ENCODE data around the gene ARRB1.
A peak's percentile ranks its signal among the peaks of the same experiment; 100 is the strongest.
"Not testable (repeated sequence)": the region's sequence is repeated elsewhere in the genome, so short reads cannot be mapped to it uniquely, and the experiment has no call there.

The ARRB1 gene

DNA sequence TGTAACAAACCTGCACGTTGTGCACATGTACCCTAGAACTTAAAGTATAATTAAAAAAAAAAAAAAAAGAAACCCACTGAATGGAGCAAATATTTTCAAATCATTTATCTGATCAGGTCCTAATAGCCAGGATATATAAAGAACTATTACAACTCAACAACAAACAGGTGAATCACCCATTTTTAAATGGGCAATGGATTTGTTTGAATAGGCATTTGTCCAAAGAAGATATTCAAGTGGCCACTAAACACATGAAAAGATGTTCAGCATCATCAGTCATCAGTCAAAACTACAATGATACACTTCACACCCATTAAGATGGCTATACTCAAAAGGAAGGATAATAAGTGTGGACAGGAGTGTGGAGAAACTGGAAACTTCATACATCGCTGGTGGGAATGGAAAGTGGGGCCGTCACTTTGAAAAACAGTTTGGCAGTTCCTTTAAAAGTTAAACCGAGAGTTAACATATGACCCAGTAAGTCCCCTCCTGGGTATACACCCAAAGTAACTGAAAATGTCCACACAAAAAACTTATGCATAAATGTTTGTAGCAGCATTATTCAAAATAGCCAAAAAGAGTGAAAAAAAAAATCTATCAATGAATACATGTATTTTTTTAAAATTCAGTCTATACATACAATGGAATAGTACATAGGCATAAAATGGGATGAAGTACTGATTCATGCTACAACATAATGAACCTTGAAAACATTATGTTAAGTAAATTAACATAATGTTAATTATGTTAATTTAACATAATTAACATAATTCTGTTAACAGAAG lies 53.1 kb downstream of the ARRB1 start:
- peak; percentile 97 for DNase-seq

DNA sequence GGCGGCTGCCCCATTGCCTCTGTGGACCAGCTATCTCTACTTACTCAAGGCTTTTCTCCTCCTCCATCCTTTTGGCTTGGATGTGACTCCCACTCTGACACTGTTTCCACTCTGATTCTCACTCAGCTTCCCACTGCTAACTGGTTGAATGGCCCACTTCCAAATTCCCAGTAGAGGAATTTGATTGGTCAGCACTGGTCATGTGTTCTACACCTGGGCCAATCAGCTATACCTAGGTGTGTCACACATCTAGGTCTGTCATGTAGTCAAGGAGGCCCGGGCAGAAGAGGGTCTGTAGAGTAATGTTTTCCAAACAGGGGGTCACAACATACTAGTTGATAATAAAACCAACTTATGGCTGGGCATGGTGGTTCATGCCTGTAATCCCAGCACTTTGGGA lies 57.6 kb downstream of the ARRB1 start:
- DNase-seq: no peak

DNA sequence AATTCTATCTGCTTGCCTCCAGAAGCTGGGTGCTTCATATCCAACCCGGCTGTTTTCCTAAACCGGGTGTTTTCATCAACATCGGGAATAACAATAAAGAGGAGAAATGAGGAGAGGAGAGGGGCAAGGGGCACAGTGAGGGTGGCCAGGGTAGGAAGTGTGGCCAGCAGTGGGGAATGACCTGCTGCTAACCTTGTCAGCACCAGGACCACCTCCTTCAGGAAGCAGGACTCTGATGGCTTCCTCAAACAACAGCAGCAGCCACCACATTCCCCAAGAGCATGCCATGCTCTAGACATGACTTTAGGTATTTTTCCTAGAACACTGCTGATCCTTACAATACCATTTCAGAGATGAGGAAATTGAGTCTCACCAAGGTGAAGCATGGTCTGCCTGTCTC lies 58.5 kb downstream of the ARRB1 start:
- no peak for DNase-seq

DNA sequence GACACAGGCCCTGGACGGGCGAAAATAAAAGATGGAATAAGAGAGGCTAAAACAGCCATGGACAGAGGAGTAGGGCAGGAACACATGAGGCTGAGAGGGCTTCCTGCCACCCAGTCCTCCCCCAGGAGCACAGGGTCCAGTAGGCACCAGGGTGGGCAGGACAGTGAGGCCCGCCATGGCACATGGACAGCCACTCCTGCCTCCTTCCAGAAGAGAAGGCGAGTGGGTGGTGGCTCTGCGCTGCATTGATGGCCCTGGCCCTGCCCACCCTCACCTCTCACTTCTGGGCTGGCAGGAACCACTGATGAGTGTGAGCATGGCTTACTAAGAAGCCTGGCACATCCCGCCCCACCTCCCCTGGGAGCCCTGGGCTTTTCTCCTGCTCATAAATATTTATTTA lies 59.7 kb downstream of the ARRB1 start:
- no peak for DNase-seq

DNA sequence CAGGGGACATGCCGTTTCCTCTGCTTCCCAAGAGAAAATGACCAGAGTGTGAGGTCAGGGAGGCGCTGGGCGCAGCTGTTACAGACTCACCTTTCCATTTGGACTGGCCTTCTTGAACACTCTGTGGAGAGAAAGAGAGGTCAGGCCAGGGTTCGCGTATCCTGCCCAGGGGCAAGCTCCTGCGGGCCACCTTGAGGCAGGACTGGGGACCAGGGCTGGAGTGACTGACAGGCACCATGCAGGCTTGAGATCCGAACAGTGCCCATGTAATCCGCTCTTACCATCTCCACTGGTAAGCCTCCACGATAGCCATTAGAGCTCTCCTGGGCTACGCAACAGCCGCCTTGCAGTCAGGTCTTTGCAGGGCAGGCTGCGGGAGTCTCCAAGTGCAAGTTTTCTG lies 61.5 kb downstream of the ARRB1 start:
- no peak for DNase-seq

DNA sequence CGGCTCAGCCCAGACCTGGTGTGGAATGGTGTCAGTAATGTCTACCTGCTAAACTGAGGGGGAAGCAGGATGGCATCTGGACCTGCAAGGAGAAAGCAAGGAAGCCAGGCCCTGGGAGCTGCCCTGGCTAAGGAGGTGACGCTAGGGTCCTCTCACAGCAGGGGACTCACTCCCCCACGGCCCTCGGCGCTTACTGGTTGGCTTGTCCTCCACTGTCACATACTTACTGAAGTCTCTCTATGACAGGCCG lies 62.0 kb downstream of the ARRB1 start:
- DNase-seq: no peak

DNA sequence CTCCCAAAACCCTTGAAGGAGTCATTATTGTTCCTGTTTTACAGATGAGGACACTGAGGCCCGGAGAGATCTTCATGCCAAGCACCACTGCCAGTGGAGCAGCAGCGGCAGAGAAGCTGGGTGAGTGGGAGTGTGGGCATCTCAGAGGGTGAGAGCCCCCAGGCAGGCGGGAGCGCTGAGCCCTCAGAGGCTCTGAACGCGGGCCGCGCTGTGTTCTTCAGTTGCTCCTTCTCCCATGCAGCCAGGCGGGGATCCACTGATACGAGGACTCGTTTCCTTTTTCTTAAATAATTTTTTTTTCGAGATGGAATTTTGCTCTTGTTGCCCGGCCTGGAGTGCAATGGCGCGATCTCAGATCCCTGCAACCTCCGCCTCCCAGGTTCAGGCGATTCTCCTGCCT lies 63.9 kb downstream of the ARRB1 start:
- DNase-seq: no peak

DNA sequence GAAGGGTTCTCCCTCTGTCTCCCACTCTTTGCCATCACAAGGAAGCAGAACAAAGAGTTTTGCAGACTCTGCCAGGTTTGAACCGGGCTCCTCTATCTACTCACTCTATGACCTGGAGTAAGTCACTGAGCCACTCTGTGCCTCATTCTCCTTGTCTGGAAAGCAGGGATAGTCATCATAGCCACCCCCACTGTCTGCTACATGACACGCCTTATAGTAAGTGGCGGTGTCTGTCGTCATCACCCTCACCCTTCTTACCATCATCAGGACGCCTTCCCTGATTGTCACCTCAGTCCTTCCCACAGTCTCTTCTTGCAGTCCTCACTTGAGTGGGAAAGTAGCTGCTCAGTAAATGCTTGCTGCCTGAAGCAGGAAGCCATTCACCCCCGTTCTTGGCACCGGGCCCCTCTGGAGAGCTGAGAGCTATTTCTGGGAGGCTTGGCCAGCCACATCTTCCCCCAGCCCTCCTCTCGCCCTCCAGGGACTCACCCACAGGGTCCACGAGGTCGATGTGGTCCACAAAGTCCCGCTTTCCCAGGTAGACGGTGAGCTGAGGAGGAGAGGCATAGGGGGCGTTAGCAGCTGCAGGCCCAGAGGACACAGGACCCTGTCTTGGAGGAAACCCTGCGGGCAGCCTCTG lies 64.5 kb downstream of the ARRB1 start:
- DNase-seq: no peak

DNA sequence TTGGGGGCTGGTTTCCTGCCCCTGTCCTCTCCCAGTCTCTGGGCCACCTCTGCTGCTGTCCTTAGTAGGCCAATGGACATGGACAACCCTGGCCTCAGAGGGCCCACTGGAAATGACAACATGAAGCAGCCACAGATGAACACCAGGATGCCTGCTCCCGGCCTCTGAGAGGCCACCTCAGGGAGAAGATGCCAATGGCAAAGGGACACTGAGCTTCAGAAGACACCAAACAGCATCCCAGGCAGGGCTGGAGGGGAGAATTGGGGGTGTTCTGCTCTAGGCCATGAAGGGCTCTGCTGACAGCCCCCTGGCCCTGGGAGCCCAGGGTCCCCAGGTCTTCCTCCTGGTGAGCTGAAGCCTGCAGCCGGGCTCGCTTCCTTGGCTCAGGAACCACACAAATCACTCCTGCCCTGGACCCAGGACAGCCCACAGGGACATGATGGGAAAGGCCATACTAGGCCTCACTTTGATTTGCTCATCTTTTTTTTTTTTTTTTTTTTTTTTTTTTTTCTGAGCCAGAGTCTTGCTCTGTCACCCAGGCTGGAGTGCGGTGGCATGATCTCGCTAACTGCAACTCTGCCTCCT lies 65.6 kb downstream of the ARRB1 start:
- no peak for DNase-seq

DNA sequence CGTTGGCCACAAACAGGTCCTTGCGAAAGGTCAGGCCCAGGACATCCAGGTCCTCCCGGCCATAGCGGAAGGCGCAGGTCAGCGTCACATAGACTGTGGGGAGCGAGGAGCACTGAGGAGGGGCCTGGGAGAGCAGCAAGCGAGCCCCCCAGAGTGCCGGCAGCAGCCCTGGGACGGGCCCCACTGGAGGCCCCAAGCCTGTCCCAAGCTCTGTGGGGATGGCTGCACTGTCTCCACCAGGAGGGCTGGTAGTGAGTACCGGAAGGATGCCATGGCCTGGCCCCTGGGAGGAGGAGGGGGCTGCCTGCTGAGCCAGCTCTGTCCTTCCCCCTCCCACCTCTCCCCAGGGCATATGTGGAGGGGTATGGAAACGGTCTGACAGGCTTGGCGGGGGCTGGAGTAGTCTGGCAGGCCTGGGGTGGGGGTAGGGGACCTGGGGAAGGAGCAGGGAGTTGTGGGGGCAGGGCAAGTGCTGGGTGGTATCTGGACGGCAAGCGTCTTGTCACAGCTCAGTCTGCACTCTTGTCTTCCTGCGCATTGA lies 68.0 kb downstream of the ARRB1 start:
- no peak for DNase-seq

DNA sequence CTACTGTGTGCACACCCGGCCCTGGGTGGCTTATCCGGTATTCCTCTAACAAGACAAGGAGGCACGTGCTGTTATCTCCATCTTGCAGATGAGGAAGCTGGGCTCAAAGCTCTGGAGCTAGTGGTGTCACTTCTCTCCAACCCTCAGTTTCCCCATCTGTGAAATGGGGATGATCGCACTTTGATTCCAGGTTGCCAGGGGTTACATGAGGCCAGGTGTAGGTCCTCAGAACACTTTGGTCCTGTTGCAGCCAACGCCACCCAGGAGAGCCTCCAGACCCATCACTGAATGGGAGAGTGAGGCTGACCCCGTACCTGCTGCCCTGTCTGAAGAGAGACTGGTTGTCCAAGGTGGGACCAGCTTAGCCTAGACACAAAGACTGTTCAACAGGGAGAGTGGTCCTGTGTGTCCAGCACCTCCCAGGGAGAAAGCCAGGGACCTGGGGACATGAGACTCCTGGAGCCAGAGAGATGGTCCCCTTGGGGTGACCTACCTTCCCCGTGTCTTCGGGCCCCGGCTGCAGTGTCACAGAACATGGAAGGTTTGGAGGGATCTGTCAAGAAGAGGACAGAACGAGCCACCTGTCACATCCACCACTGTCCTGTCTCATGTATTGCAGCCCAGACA lies 69.9 kb downstream of the ARRB1 start:
- DNase-seq: no peak

DNA sequence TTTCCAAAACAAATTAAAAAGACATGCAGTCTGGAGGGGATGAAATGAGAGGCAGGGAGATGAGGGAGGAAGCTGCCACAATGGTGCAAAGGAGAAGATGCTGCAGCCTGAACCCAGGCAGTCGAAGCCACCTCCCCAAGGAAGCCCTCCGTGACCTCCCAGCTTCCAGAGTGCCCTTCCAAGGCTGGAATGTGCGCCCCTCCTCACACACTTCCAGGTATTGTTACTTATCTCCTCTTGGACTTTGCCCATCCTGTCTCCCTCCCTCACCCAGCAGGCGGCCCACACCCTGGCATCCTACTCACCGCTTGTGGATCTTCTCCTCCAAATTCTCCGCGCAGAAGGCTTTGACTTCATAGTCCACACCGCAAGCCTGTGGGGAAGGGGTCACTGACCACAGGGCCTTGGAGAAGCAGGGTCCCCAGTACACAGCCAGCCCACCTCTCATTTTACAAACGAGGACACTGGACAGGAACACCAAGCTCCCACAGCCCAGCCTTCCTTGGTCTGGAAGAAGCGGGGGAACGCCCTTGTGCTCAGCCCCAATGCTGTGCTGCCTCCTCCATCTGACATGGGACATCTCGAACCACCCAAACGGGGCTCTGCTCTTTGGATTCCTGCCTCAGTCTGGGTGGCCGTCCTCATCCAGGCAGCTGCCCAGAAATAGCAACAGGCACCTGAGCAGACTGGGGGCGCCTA lies 70.5 kb downstream of the ARRB1 start:
- peak; percentile 67 for DNase-seq

DNA sequence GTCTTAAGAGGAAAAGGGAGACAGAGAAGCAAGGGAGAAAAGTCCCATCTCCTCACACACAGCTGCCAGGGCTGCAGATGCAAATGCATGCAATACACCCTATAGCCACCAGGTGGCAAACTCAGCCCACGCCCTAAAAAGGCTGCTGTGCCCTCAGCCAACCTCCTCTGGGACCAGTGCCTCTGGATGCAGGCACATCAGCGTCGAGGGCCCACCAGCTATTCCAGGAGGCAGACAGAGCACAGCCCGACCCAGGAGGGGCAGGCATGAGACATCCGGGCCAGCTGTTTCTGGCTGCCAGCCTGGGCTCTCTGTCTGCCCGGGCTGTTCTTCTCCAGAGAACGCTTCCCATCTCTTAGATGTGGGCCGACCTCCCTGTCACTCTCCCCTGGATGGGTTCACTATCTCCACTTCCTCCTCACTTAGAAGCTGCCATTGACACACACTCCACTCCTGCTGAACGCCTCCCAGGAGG lies 71.2 kb downstream of the ARRB1 start:
- DNase-seq: peak; percentile 98

DNA sequence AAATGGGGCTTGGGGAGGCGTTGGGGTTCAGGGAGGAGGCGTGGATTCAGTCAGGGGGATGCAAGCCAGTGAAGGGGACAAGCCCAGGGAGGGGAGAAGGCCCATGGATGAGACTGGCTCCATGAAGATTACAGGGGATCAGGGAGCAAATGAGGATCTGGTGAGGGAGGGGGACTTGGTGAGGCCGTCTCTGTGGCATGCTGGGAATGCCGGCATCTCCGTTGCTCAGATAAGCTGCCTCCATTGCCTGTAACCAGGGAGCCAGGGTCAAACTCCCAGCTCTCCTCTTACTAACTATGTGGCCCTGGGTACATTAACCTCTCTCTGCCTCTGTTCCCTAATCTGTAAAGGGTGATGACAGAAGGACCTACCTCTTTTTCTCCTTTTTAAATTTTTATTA lies 72.2 kb downstream of the ARRB1 start:
- DNase-seq: no peak

DNA sequence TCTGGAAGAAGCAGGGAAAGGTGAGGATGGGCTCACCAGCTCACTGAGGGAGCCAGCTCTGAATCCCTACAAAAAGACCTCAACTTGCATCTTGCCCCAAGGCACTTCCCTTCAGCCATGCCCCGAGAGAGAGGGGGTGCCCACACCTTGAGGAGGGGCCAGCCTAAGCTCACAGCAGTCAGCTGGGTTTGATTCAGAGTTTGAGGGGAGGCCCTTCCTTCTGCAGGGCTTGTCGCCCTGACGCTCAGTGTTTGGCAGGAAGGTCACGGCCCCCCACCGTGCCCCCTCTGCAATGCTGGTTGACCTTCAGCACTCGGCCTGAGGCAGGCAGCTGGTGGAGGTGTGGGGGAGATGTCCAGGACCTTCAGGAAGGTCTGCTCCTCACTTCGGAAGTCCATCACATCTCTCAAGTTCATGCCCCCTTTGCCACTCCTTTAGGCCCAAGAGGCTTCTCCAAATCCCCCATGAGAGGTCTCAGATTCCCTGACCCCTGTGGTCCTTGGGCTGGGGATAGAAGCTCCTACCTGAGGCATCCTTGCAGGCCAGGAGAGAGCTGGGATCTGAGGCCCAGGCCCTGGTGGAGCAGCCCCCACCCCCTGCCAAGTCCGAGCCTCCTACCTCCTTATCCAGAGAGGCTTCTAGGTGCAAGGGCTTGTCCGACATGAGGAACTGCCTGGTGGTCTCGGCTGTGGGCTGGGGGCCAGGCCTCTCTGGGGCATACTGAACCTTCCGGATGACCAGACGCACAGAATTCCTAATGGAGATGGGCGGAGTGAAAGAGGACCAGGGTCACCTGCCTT lies 73.3 kb downstream of the ARRB1 start:
- no peak for DNase-seq

DNA sequence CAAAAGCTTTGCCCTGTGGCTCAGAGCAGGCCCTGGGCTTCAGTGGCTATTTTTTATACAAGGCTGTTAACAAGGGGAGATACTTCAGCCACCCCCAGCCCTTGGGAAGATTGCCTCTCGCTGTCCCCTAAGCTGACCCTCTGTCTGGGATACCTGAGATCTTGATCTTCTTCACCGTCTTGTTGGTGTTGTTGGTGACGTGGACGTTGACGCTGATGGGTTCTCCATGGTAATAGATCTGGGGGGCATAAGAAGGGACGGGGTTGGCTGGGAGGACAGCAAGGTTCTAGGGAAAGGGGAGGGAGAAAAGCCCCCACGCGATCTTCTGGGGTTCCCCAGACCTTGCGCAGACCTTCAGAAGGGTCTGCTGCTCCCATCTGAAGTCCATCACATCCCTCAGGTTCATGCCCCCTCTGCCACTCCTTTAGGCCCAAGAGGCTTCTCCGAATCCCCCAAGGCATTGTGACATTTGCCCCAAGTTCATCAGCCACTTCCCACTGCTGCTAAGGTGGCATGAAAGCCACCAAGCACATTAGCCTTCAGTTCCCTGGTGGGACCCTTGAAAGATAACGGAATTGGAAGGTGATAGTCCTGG lies 74.2 kb downstream of the ARRB1 start:
- no peak for DNase-seq

DNA sequence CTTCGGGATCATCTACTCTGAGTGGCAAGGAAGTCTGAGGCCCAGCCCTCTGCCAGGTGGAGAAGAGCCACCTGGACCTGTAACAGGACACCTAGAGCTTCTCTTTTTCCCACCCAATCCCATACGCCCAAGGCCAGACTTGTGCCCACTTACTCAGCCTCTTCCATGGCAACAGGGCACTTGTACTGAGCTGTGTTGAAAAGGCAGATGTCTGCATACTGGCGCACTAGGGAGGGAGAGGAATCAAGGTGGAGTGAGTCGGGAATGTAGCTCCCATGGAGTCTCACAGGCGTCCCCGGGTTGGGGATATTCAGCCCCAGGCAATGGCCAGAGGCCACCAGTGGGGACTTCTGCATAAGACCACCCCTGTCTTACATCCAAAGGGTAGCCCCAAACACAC lies 74.8 kb downstream of the ARRB1 start:
- peak; percentile 100 for DNase-seq

DNA sequence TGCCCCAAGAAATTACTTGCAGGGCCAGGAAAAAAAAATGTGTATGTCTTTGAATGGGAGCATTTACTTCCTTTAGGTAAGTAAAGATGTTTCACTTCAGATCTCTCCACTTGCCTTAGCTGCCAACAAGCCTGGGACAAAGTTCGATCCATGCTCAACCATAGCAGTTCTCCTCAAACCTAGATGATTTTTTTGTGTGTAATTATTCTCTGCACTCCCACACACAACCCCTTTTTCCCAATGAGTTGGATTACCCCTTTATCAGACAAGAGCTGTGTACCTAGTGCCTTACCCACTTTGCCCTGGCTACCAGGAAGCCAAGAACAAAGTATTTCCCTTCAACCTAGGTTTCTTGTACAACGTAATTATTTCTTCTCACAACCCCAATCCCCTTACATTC lies 75.3 kb downstream of the ARRB1 start:
- DNase-seq: peak; percentile 92

DNA sequence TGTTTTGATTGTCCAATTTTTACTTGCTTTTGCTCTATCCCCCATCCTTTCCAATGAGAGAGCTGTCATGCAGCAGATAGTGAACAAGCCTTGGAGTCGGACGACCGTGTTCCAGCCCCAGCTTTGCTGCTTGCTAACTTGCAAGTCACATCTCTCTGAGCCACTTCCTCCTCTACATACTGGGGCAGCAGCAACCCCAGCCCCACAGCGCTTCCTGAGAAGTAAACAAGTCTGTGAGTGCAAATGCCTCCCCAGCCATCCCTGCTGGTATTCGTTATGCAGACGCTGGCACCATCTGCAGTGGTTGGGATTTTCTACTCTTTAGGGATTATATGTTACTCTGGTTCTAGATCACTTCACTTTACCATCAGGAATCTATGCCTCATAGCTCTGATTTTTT lies 75.9 kb downstream of the ARRB1 start:
- peak; percentile 54 for DNase-seq

DNA sequence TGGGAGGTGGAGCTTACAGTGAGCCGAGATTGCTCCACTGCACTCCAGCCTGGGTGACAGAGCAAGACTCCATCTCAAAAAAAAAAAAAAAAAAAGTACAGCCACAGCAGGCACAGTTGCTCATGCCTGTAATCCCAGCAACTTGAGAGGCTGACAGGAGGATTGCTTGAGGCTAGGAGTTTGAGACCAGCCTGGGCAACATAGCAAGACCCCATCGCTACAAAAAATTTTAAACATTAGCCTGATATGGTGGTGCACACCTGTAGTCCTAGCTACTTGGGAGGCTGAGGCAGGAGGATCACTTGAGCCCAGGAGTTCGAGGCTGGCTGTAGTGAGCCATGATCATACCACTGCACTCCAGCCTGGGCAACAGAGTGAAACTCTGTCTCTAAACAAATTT lies 76.7 kb downstream of the ARRB1 start:
- DNase-seq: not testable (repeated sequence)

DNA sequence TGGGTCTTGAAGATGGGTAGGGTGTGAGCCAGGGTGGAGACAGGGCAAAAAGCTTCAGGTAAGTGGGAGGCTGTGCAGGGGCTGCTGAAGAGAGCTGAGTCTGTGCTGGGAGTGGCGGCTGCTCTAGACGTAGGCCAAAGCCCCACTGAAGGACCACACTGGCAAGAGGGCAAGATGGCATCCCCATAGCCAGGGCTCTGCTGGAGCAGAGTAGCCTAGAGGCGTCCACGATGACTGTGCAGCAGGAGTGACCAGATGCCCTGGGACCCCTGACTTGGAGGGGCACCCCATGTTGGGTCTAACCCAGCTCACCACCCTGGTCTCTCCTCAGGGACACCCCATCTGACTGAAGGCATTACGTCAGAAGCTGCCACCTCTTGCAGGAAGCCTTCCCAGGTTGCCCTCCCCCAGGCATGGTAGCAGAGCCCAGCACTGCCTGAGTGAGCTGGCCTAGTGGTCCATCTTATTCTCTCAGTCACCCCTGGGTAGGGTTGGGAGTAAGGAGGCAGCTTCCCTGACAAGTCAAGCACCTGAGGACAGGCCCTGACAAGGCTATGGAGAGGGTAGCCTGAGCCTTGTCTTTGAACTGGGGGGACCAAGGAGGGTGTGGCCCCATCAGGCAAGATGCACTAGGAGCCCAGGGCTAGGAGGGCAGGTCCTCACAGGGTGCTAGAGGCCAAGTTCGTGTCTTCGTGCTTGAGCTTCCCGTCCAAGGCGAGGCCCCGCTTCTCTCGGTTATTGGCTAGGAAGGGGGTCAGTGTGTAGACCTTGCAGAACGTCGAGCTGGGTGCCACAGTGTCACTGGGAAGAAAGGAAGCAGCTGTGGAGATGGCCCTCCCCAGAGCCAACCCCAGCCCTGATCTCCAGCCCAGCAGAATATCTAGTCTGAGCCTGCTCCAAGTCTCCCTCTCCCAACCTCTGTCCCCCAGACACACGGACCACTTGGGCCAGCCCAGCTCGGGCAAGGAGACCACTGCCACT lies 77.8 kb downstream of the ARRB1 start:
- no peak for DNase-seq

Measured in DMS53 (cell line).